ENCODE data around the gene B3GAT1. TPM values are rescaled to one million over a fixed set of nuclear protein-coding genes. Genes with fewer than 3 reads are reported as not detected.

B3GAT1 gene
- total RNA-seq, 1 experiment from 2014 or later: not detected

DNA sequence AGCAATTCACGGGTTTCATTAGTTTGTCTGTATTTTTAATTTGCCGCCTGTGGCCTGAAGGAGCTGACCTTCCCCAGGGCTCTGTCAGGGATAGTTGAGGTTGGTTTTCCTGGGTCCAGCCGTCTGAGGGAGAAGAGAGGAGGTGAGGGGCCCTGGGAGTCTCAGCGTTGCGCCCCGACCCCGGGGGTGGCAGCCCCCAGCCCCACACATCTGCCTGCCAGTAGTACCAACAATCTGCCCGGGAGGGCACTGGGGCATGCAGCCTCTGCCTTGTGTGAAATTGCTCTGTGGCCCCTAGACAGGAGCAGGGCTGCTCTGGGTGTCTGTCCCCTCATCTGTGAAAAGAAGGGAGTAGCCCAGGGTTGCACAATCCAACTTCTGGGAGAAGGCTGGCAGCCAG is 6.6 kb downstream of the B3GAT1 start:
- Histone ChIP-seq H3K4me1 (ENCODE audit: control insufficient read depth in 1 of 2, insufficient read depth in 2 of 2, low read length in 2 of 2) (peaks cover 0 to 7% of the 10 kb centered on the region in 2 experiments; a peak in 2 of 4 replicates), H3K27ac (ENCODE audit: low read depth, low read length) (no peak overlapping the region), H2AFZ (ENCODE audit: low read depth, low read length, poor library complexity, severe bottlenecking) (no peak overlapping the region), H3K79me2 (ENCODE audit: insufficient read depth, low read length) (no peaks in the 10 kb centered on the region), H3K36me3 (ENCODE audit: control insufficient read depth in 1 of 2, insufficient read depth in 2 of 2, low read length in 2 of 2) (no peaks in the 10 kb centered on the region), H3K9ac (ENCODE audit: low read length) (no peak overlapping the region), H3K27me3 (ENCODE audit: insufficient read depth, low read length) (peaks cover 15% of the 10 kb centered on the region; the same call in 1 of the 2 replicates), H3K9me3 (ENCODE audit: control insufficient read depth in 1 of 2, insufficient read depth in 1 of 2, low read depth in 1 of 2, low read length in 2 of 2) (no peaks in the 10 kb centered on the region), H3K4me3 (replicated peaks in 1 of 2; ENCODE audit: low read depth in 1 of 2, low read length in 2 of 2) (no peak overlapping the region), H3K4me2 (ENCODE audit: low read length) (no peak overlapping the region), H4K20me1 (ENCODE audit: insufficient read depth) (no peaks in the 10 kb centered on the region), H3K9me2 (ENCODE audit: insufficient read depth) (no peaks in the 10 kb centered on the region)
- DNase-seq (ENCODE audit: low read depth, low spot score) (no peak), ATAC-seq (no peak)
- no TSS peak for BruUV-seq (replicated peaks)
- RAD21 ChIA-PET (ENCODE audit: low non-redundant PET in 1 of 2, low total read pairs in 2 of 2, uncharacterized antibody in 2 of 2, unreplicated experiment in 2 of 2): no interaction called here
- POLR2A ChIA-PET: no interaction called here
- intact Hi-C loops (cut with micrococcal nuclease): no loop called here
- no peak for TF ChIP-seq SRF (IDR thresholded peaks at IDR 0.05; ENCODE audit: low read depth)
- no peak for TF ChIP-seq CBX3 (IDR thresholded peaks at IDR 0.05; ENCODE audit: low read depth)
- no peak for TF ChIP-seq ZNF274 (IDR thresholded peaks at IDR 0.05; ENCODE audit: low read depth, low read length)
- TF ChIP-seq, protein P1, sequence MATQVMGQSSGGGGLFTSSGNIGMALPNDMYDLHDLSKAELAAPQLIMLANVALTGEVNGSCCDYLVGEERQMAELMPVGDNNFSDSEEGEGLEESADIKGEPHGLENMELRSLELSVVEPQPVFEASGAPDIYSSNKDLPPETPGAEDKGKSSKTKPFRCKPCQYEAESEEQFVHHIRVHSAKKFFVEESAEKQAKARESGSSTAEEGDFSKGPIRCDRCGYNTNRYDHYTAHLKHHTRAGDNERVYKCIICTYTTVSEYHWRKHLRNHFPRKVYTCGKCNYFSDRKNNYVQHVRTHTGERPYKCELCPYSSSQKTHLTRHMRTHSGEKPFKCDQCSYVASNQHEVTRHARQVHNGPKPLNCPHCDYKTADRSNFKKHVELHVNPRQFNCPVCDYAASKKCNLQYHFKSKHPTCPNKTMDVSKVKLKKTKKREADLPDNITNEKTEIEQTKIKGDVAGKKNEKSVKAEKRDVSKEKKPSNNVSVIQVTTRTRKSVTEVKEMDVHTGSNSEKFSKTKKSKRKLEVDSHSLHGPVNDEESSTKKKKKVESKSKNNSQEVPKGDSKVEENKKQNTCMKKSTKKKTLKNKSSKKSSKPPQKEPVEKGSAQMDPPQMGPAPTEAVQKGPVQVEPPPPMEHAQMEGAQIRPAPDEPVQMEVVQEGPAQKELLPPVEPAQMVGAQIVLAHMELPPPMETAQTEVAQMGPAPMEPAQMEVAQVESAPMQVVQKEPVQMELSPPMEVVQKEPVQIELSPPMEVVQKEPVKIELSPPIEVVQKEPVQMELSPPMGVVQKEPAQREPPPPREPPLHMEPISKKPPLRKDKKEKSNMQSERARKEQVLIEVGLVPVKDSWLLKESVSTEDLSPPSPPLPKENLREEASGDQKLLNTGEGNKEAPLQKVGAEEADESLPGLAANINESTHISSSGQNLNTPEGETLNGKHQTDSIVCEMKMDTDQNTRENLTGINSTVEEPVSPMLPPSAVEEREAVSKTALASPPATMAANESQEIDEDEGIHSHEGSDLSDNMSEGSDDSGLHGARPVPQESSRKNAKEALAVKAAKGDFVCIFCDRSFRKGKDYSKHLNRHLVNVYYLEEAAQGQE (IDR thresholded peaks at IDR 0.05; ENCODE audit: low read depth): no peak
- no peak for TF ChIP-seq POLR2A (IDR thresholded peaks at IDR 0.05; ENCODE audit: borderline replicate concordance, extremely low read depth, insufficient read depth, insufficient read length)
- TF ChIP-seq EZH2 (IDR thresholded peaks at IDR 0.05): no peak
- TF ChIP-seq SP1 (IDR thresholded peaks at IDR 0.05; ENCODE audit: low read depth): no peak
- no peak for TF ChIP-seq ZFX (IDR thresholded peaks at IDR 0.05)
- TF ChIP-seq POLR2AphosphoS5 (IDR thresholded peaks at IDR 0.05; ENCODE audit: low read depth, low read length): no peak
- TF ChIP-seq, protein P2, sequence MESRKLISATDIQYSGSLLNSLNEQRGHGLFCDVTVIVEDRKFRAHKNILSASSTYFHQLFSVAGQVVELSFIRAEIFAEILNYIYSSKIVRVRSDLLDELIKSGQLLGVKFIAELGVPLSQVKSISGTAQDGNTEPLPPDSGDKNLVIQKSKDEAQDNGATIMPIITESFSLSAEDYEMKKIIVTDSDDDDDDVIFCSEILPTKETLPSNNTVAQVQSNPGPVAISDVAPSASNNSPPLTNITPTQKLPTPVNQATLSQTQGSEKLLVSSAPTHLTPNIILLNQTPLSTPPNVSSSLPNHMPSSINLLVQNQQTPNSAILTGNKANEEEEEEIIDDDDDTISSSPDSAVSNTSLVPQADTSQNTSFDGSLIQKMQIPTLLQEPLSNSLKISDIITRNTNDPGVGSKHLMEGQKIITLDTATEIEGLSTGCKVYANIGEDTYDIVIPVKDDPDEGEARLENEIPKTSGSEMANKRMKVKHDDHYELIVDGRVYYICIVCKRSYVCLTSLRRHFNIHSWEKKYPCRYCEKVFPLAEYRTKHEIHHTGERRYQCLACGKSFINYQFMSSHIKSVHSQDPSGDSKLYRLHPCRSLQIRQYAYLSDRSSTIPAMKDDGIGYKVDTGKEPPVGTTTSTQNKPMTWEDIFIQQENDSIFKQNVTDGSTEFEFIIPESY (IDR thresholded peaks at IDR 0.05; ENCODE audit: extremely low read depth, insufficient replicate concordance, low read length): no peak
- no peak for TF ChIP-seq EGR1 (IDR thresholded peaks at IDR 0.05; ENCODE audit: low read depth)
- no peak for TF ChIP-seq JUND (IDR thresholded peaks at IDR 0.05)
- TF ChIP-seq, protein P3, sequence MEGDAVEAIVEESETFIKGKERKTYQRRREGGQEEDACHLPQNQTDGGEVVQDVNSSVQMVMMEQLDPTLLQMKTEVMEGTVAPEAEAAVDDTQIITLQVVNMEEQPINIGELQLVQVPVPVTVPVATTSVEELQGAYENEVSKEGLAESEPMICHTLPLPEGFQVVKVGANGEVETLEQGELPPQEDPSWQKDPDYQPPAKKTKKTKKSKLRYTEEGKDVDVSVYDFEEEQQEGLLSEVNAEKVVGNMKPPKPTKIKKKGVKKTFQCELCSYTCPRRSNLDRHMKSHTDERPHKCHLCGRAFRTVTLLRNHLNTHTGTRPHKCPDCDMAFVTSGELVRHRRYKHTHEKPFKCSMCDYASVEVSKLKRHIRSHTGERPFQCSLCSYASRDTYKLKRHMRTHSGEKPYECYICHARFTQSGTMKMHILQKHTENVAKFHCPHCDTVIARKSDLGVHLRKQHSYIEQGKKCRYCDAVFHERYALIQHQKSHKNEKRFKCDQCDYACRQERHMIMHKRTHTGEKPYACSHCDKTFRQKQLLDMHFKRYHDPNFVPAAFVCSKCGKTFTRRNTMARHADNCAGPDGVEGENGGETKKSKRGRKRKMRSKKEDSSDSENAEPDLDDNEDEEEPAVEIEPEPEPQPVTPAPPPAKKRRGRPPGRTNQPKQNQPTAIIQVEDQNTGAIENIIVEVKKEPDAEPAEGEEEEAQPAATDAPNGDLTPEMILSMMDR (IDR thresholded peaks at IDR 0.05 in 2 of 3, conservative IDR thresholded peaks at IDR 0.05 in 1 of 3; ENCODE audit: borderline replicate concordance in 1 of 3, insufficient read depth in 1 of 3, low read depth in 2 of 3, low read length in 2 of 3): no peak
- TF ChIP-seq, protein P4, sequence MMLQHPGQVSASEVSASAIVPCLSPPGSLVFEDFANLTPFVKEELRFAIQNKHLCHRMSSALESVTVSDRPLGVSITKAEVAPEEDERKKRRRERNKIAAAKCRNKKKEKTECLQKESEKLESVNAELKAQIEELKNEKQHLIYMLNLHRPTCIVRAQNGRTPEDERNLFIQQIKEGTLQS (IDR thresholded peaks at IDR 0.05): no peak
- TF ChIP-seq ELF1 (IDR thresholded peaks at IDR 0.05; ENCODE audit: borderline replicate concordance, low read depth): no peak
- no peak for TF ChIP-seq CEBPB (IDR thresholded peaks at IDR 0.05; ENCODE audit: low read depth)
- TF ChIP-seq EZH2phosphoT487 (IDR thresholded peaks at IDR 0.05; ENCODE audit: borderline replicate concordance): no peak
- CTCF ChIA-PET: no interaction called here

Data from HCT116 (cell line).